Keratinocyte (primary cell): ENCODE data around the gene HSPA1B. TPM values are rescaled to one million over a fixed set of nuclear protein-coding genes. Genes with fewer than 3 reads are reported as not detected.
A peak's percentile ranks its signal among the peaks of the same experiment; 100 is the strongest.

Experiments used
- DNase-seq: peaks from one replicate; pipeline ENCODE4 v3.0.0-alpha.2; 2011; ENCODE audit warnings: low read depth, missing footprints, low spot score
- FAIRE-seq: peaks from 2 replicates; lab custom pipeline; 2011; peaks lifted over from hg19 to GRCh38; lab: Jason Lieb, UNC
- H2AFZ ChIP-seq: 2 replicates; pipeline ENCODE4 v1.6.0; 2012; ENCODE audit warnings: low read length, control low read depth, inconsistent platforms; ENCODE audit not compliant: control insufficient read depth
- H3K27ac ChIP-seq: 2 replicates; pipeline ENCODE4 v1.5.1; 2011; ENCODE audit warnings: low read length; ENCODE audit not compliant: control insufficient read depth, insufficient read depth
- H3K27me3 ChIP-seq: 3 replicates; pipeline ENCODE4 v1.6.0; 2011; ENCODE audit warnings: low read length; ENCODE audit not compliant: control insufficient read depth, insufficient read depth; ENCODE audit errors: extremely low read depth
- H3K36me3 ChIP-seq, 2 experiments: 2 replicates in 1 of 2; 3 replicates in 1 of 2; pipeline ENCODE4 v1.5.1; 2011; ENCODE audit warnings: low read length in 2 of 2, mild to moderate bottlenecking in 1 of 2; ENCODE audit not compliant: control insufficient read depth in 2 of 2, insufficient read depth in 2 of 2; ENCODE audit errors: extremely low read depth in 1 of 2
- H3K4me1 ChIP-seq: 3 replicates; pipeline ENCODE4 v1.5.1; 2011; ENCODE audit warnings: low read length; ENCODE audit not compliant: control insufficient read depth, insufficient read depth; ENCODE audit errors: extremely low read depth
- H3K4me2 ChIP-seq: 3 replicates; pipeline ENCODE4 v1.6.0; 2011; ENCODE audit warnings: low read depth, low read length; ENCODE audit not compliant: control insufficient read depth, insufficient read depth; ENCODE audit errors: extremely low read depth
- H3K4me3 ChIP-seq, 3 experiments: fragments of 200-600 bp in 1 of 3; sonication (generic) in 1 of 3; 2 replicates in 2 of 3; 3 replicates in 1 of 3; pipeline ENCODE4 v1.5.1; 2011 to 2016; ENCODE audit warnings: low read length in 3 of 3, mild to moderate bottlenecking in 3 of 3, control low read depth in 2 of 3, inconsistent platforms in 1 of 3, low read depth in 1 of 3, mixed read lengths in 1 of 3, mixed run types in 1 of 3, moderate library complexity in 1 of 3; ENCODE audit not compliant: control insufficient read depth in 2 of 3, insufficient read depth in 2 of 3; ENCODE audit errors: extremely low read depth in 1 of 3
- H3K79me2 ChIP-seq: 2 replicates; pipeline ENCODE4 v1.6.0; 2012; ENCODE audit warnings: low read length; ENCODE audit not compliant: control insufficient read depth, insufficient read depth
- H3K9ac ChIP-seq: 3 replicates; pipeline ENCODE4 v1.6.0; 2011; ENCODE audit warnings: low read length; ENCODE audit not compliant: control insufficient read depth, insufficient read depth; ENCODE audit errors: extremely low read depth
- H3K9me1 ChIP-seq: 3 replicates; pipeline ENCODE4 v1.6.0; 2011; ENCODE audit warnings: low read length; ENCODE audit not compliant: control insufficient read depth, insufficient read depth; ENCODE audit errors: extremely low read depth
- H3K9me3 ChIP-seq: 2 replicates; pipeline ENCODE4 v1.5.1; 2012; ENCODE audit warnings: low read depth, low read length; ENCODE audit not compliant: control insufficient read depth
- H4K20me1 ChIP-seq: 3 replicates; pipeline ENCODE4 v1.6.0; 2011; ENCODE audit warnings: low read length; ENCODE audit not compliant: control insufficient read depth, insufficient read depth; ENCODE audit errors: extremely low read depth
- CTCF ChIP-seq, 3 experiments: IDR thresholded peaks in 1 of 3; conservative IDR thresholded peaks in 1 of 3; optimal IDR thresholded peaks in 1 of 3; 2 replicates in 2 of 3; 3 replicates in 1 of 3; pipeline versions ENCODE3 to v1.5.1; 2011; ENCODE audit warnings: low read length in 3 of 3, mild to moderate bottlenecking in 3 of 3, moderate library complexity in 2 of 3, control low read depth in 1 of 3, inconsistent platforms in 1 of 3; ENCODE audit not compliant: insufficient read depth in 2 of 3; ENCODE audit errors: extremely low read depth in 1 of 3
- EZH2 ChIP-seq: IDR thresholded peaks from one replicate; pipeline ENCODE4 v1.6.1; 2012; ENCODE audit warnings: inconsistent platforms, mild to moderate bottlenecking, low read length, moderate library complexity
- dilution Hi-C: fragments of 300-500 bp; cut with MboI; formaldehyde crosslinking; loops from one replicate; pipeline ENCODE4 v1.7.0; 2020; ENCODE audit warnings: low sequenced_read_pairs; ENCODE audit not compliant: extremely low pct_ligation_motif_present
- polyA plus RNA-seq, 5 experiments: library from polyadenylated mRNA; depleted of rRNA in 3 of 5; stranded (reverse) in 3 of 5; stranded (forward) in 1 of 5; unstranded in 1 of 5; fragments of >200 nt; gene quantifications; 1 replicate in 1 of 5; 2 replicates in 3 of 5; 3 replicates in 1 of 5; pipeline versions ENCODE4 v1.2.1 to v1.2.3, GENCODE V29; 2011 to 2012; ENCODE audit warnings: missing spikeins in 2 of 5, low read depth in 1 of 5, low replicate concordance in 1 of 5

The HSPA1B gene
- polyA plus RNA-seq, 1 donor (not counting 4 experiments of a cell fraction or from before 2014, with no cell fraction given): 48.1 TPM

- H3K4me1 ChIP-seq: peaks cover 26% of the 10 kb centered on the region
Measured at GRCh38 chr6:31829633-31830283, 2.2 kb downstream of the HSPA1B start.

GRCh38 chr6:31830886-31831335, 3.4 kb downstream of the HSPA1B start:
- no peak for TF ChIP-seq CTCF (optimal IDR thresholded peaks at IDR 0.05 in 1 of 3, IDR thresholded peaks at IDR 0.05 in 1 of 3, conservative IDR thresholded peaks at IDR 0.05 in 1 of 3; ENCODE audit: extremely low read depth in 1 of 3, insufficient read depth in 2 of 3, low read length in 3 of 3)
- TF ChIP-seq EZH2: no peak
- peak overlapping the region; percentile 62 for H3K9ac ChIP-seq
- peaks cover 18% of the 10 kb centered on the region for H3K4me1 ChIP-seq
- no peak for DNase-seq
- peak overlapping the region; percentile 84 for H3K4me2 ChIP-seq
- no peak overlapping the region for H2AFZ ChIP-seq
- peak overlapping the region; percentile 50 for H3K27ac ChIP-seq
- dilution Hi-C loops: no loop called here
- peak overlapping the region; percentile 74 to 97 (median 89) for H3K4me3 ChIP-seq
- H3K36me3 ChIP-seq: peaks cover 0 to under 1% of the 10 kb centered on the region in 2 experiments
- H3K9me1 ChIP-seq: no peaks in the 10 kb centered on the region
- H3K9me3 ChIP-seq: no peaks in the 10 kb centered on the region
- H4K20me1 ChIP-seq: peaks cover 5% of the 10 kb centered on the region
- no peaks in the 10 kb centered on the region for H3K27me3 ChIP-seq
- H3K79me2 ChIP-seq: peaks cover 38% of the 10 kb centered on the region
- FAIRE-seq: no peak

More at GRCh38 chr6:31829633-31830283, 2.2 kb downstream of the HSPA1B start:
- FAIRE-seq (no peak), DNase-seq (no peak)
- H3K27ac ChIP-seq: peak overlapping the region; percentile 50
- no peaks in the 10 kb centered on the region for H3K9me3 ChIP-seq
- peak overlapping the region; percentile 84 for H3K4me2 ChIP-seq
- TF ChIP-seq EZH2 (no peak), CTCF (optimal IDR thresholded peaks at IDR 0.05 in 1 of 3, IDR thresholded peaks at IDR 0.05 in 1 of 3, conservative IDR thresholded peaks at IDR 0.05 in 1 of 3; ENCODE audit: extremely low read depth in 1 of 3, insufficient read depth in 2 of 3, low read length in 3 of 3) (no peak)
- no peaks in the 10 kb centered on the region for H3K36me3 ChIP-seq
- H3K79me2 ChIP-seq: peaks cover 26% of the 10 kb centered on the region
- H4K20me1 ChIP-seq: peaks cover 4% of the 10 kb centered on the region
- no peak overlapping the region for H2AFZ ChIP-seq
- H3K27me3 ChIP-seq: no peaks in the 10 kb centered on the region
- dilution Hi-C loops: no loop called here
- H3K9ac ChIP-seq: peak overlapping the region; percentile 73
- peak overlapping the region; percentile 74 to 97 (median 89) for H3K4me3 ChIP-seq
- no peaks in the 10 kb centered on the region for H3K9me1 ChIP-seq
